Spleen (tissue), 7 donors: ENCODE data around the gene PER3.

Source experiments
- POLR2A ChIP-seq, 3 donors: fragments of 450-650 bp; IDR thresholded peaks; one replicate each; pipeline ENCODE4 v1.5.1; 2017; ENCODE audit warnings: antibody characterized with exemption in 3 of 3, mild to moderate bottlenecking in 1 of 3
- POLR2AphosphoS5 ChIP-seq, 3 donors: sonication (generic); formaldehyde crosslinking; IDR thresholded peaks; one replicate each; pipeline ENCODE4 v1.5.1; 2017; ENCODE audit warnings: antibody characterized with exemption in 3 of 3
- TF ChIP-seq, protein P1 (sequence below), 11 experiments: fragments of 200-600 bp in 7 of 11; fragments of 450-650 bp in 4 of 11; sonication (generic) in 4 of 11; IDR thresholded peaks in 8 of 11; conservative IDR thresholded peaks in 3 of 11; 1 replicate in 7 of 11; 2 replicates in 4 of 11; pipeline versions ENCODE4 v1.4.0 to v1.8.0; 2016 to 2021; ENCODE audit warnings: antibody characterized with exemption in 11 of 11, inconsistent platforms in 4 of 11, mild to moderate bottlenecking in 1 of 11
- donor health status: DM: no; HTN: no; CAD: no; lungs with moderate emphysema.
- donor health status: DM: no; HTN: no; CAD: no.
- donor health status: DM: no; HTN: no; CAD: no.

DNA sequence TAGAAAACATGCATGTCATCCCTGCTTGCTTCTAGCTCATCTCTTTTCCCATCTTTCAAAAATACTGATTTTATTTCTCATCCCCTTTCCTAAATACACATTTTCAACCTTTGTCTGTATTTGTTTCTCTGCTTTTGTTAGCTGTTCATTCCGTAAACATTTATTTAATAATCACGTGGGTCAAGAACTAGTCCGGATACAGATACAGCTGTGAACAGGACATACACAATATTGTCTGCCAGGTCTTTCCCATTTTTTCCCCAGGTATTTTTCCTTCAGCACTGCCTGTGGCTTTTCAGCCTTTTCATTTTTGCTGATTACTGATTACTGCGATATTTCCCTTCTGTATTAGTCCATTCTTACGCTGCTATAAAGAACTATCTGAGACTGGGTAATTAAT, 5.7 kb downstream of the PER3 start:
- TF ChIP-seq, protein P1, sequence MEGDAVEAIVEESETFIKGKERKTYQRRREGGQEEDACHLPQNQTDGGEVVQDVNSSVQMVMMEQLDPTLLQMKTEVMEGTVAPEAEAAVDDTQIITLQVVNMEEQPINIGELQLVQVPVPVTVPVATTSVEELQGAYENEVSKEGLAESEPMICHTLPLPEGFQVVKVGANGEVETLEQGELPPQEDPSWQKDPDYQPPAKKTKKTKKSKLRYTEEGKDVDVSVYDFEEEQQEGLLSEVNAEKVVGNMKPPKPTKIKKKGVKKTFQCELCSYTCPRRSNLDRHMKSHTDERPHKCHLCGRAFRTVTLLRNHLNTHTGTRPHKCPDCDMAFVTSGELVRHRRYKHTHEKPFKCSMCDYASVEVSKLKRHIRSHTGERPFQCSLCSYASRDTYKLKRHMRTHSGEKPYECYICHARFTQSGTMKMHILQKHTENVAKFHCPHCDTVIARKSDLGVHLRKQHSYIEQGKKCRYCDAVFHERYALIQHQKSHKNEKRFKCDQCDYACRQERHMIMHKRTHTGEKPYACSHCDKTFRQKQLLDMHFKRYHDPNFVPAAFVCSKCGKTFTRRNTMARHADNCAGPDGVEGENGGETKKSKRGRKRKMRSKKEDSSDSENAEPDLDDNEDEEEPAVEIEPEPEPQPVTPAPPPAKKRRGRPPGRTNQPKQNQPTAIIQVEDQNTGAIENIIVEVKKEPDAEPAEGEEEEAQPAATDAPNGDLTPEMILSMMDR (IDR thresholded peaks at IDR 0.05 in 8 of 11, conservative IDR thresholded peaks at IDR 0.05 in 3 of 11), result no peak
- TF ChIP-seq POLR2A (IDR thresholded peaks at IDR 0.05) (no peak), POLR2AphosphoS5 (IDR thresholded peaks at IDR 0.05) (no peak)
